ENCODE measurements around the gene VSIG10L2.
"Not testable (repeated sequence)": the region's sequence is repeated elsewhere in the genome, so short reads cannot be mapped to it uniquely, and the experiment has no call there.

VSIG10L2 gene

GRCh38 chr11:125967515-125967914 is 21.7 kb downstream of the VSIG10L2 start:
- no peak for DNase-seq (ENCODE audit: low read depth)

- no peak for DNase-seq (ENCODE audit: low read depth)
Measured at GRCh38 chr11:125968354-125968753, 22.5 kb downstream of the VSIG10L2 start.

DNA sequence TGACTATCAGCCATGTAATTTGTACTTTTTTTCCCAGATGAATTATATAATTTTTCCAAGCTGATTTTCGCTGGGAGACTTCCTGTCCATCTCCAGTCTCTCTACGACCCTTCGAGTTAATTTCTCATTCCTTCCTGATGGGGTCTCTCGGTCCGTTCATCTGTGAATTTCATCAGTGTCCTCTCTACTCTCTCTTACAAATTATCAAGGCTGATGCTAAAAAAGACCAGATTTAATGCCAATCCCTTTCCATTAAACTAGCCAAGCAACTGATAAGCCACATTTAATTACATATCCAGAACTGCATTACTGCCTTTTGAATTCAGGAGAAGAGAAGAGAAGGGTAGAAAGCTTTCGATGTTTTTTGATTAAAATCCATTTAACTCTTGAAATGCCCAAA is 25.8 kb downstream of the VSIG10L2 start:
- no peak for DNase-seq (ENCODE audit: low read depth)

DNA sequence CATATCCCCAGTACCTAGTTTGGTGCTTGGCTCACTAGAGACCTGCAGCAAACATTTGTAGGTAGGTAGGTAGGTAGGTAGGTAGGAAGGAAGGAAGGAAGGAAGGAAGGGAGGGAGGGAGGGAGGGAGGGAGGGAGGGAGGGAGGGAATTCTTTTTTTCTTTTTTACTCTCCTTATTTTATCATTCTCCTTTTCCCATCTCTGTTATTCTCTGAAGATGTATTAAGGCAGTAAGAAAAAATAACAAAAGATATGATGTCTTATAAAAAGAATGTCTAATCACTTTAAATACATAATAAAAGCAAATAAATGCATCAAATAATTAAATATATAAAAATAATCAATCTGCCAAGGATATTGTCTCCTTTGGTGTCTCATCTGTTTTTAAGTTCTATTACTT is 28.4 kb downstream of the VSIG10L2 start:
- no peak for DNase-seq (ENCODE audit: low read depth)

- no peak for DNase-seq (ENCODE audit: low read depth)
Measured at GRCh38 chr11:125975634-125976033, 29.8 kb downstream of the VSIG10L2 start.

DNA sequence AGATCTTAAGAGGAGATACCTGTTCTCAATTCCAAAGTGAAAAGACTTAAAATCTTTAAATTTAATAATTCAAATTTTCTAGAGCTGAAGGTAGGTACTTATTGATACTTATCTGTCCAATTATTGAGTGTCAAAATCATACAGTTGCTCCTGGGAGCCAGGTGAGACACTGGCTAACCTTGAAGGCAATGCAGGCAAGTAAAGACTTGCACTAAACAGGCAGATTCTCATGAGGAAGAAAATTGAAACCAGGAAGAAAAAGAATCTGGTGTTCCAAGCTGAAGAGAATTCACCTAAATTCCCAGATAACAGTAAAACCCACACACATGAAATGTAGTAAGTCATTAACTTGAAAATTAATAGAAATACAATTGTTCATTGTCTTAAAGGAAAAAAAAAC is 30.3 kb downstream of the VSIG10L2 start:
- DNase-seq (ENCODE audit: low read depth) = no peak

DNA sequence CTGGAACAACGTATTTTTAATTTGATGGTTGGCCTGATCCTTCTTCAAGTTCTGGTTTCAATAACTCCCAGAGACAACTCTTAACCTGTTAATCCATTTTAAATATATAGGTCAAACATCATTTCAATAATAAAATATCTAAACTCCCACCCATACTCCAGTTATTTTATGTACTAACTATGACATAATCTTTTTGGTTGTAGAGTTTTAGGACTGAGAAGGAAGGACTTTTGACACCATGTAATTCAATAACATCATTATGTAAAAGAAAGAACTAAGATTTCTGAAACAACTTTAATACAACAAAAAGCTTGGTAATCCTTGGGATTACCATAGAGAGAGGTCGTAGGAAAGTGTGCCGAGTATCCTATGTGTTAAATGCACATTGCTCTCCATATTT is 31.5 kb downstream of the VSIG10L2 start:
- no peak for DNase-seq (ENCODE audit: low read depth)

DNA sequence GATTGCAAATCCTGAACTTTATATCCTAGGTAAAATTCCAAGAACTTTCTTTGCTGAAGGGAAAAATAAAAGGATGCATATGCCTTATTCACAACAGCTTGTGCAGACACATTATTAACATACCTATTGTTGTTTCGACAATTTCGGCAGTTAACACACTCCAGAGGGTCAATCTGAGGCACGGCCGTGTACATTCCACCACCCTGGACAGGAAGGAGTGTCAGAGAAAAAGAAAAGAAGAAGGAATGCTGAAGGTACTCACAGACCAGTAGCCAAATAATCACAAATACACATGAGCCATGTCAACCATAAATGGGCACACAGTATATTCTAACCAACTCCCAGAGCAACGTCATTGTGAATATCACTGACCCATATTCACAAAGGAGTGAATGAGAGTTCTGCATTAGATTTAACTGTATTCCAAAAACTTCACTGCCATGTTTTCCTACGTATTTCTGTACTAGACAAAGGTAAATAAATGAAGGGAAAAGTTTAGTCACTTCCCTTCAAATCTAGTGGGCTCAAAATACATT is 32.4 kb downstream of the VSIG10L2 start:
- DNase-seq (ENCODE audit: low read depth) = no peak

DNA sequence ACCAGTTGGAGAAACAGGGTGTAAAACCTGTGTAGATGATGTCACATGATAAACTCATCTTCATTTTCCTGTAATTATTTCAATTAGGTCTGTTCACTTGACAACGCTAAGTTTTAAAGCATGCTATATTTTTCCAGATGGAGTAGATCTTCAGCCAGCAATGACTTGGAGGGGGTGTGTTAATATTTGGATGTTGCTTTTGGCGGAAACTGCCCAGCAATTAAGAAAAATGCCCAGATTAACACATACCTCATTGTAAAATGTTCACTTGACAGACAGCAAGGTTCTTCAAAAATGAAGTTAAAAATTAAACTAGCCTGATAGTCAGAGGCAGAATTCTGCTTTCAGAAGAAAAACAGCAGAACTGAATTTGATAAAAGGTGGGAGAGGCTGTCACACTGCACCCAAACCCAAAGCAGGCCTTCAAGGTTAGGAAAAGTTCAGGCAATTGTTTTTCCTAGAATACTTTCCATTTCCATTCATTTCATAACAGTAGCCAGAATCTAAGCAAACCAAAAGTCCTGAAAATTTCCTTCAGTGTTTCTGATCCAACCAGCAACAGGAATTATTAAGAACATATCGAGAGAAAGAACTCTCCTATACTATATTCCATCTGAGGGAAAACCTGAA is 33.0 kb downstream of the VSIG10L2 start:
- DNase-seq (ENCODE audit: low read depth) = no peak

DNA sequence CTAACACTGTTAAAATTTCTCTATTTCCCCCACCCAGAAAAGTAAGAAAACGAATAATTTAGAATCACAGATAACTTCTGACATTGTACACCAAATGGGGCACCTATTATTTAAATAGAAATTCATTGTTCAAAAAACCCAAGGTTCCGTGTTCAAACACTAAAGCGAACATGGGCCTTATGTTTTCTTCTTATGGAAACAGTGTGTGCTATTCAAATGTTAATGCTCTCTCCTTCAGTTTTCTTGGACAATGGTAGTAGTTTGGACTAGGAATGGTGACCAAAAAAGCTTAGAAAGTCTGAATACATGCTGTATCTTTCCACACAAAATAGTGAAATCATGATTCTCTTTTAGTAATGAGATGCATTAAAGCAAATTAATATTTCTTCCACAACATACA is 33.7 kb downstream of the VSIG10L2 start:
- DNase-seq (ENCODE audit: low read depth) = no peak

DNA sequence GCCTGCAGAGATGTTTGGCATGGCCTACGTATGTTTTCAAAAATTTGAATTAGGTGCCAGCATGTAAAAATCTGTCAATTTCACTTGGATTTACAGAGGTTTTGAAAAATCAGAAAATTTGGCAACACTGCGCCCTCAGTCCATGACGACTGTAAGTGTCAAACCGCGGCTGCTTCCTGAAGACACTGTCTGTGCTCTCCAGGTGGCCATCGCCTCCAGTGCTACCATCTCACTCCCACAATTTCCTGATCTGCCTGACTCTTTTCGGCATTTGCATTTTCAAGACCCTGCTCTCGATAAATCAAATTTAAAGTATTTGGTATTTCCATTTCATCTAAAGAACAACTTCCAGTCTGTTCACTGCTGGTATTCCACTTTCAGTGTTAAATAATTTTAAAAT is 34.6 kb downstream of the VSIG10L2 start:
- no peak for DNase-seq (ENCODE audit: low read depth)

DNA sequence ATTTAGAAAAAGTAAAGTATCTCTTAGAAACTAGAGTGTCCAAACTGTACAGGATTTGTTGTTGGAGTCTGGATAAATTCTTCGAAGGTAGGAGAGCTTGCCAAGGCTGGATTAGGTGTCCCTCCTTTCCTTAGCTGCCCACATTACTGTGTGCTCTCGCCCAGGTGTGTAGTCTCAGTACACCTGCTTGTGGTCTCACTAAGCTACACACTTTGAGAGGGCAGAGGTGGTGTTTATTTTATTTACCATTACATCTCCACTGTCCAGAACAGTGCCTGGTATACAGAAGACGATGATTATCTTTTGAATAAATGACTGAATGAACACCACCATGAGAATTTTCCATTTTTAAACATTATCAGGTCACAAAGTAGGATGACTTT is 36.5 kb downstream of the VSIG10L2 start:
- no peak for DNase-seq (ENCODE audit: low read depth)

DNA sequence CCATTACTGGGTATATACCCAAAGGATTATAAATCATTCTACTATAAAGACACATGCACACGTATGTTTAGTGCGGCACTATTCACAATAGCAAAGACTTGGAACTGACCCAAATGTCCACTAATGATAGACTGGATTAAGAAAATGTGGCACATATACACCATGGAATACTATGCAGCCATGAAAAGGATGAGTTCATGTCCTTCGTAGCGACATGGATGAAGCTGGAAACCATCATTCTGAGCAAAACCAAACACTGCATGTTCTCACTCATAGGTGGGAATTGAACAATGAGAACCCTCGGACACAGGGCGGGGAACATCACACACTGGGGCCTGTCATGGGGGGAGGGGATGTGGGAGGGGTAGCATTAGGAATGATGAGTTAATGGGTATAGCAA is 40.1 kb downstream of the VSIG10L2 start:
- not testable (repeated sequence) for DNase-seq (ENCODE audit: low read depth)

GRCh38 chr11:125987066-125987641 is 41.3 kb downstream of the VSIG10L2 start:
- DNase-seq (ENCODE audit: low read depth) = no peak

DNA sequence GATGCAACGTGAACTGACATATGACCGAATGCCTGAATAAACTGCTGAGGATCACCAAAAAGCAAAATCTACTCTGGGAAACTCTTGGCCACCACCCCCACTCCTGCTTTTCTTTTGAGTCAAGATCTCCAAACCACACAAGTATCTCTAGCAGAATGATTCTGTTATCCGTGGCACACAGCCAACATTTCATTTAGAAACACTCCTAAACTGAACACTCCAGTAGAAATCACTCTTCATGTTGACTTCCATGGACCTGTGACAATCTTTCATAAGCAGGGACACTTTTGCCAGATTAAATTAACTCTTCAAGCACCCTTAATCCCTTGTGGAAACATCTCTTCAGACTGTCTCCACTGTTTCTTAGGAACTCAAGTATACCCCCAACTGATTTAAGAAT is 44.4 kb downstream of the VSIG10L2 start:
- peak; percentile 4 for DNase-seq (ENCODE audit: low read depth)

GRCh38 chr11:125992893-125993292 is 47.0 kb downstream of the VSIG10L2 start:
- DNase-seq (ENCODE audit: low read depth) = no peak

GRCh38 chr11:125994509-125994908 is 48.7 kb downstream of the VSIG10L2 start:
- no peak for DNase-seq (ENCODE audit: low read depth)

GRCh38 chr11:125995313-125995712 is 49.5 kb downstream of the VSIG10L2 start:
- DNase-seq (ENCODE audit: low read depth) = no peak

- no peak for DNase-seq (ENCODE audit: low read depth)
Measured at GRCh38 chr11:125998267-125998666, 52.4 kb downstream of the VSIG10L2 start.

GRCh38 chr11:125999234-125999880 is 53.5 kb downstream of the VSIG10L2 start:
- DNase-seq (ENCODE audit: low read depth) = peak; percentile 41

- DNase-seq (ENCODE audit: low read depth) = no peak
Measured at GRCh38 chr11:126002181-126002580, 56.3 kb downstream of the VSIG10L2 start.

All from fibroblast of gingiva (primary cell).